GM10847 (cell line): ENCODE data around the gene CYP39A1.

Experiments
- POLR2A ChIP-seq: IDR thresholded peaks from 2 replicates; pipeline ENCODE4 v1.6.1; 2011; ENCODE audit not compliant: insufficient read length; ENCODE audit errors: extremely low read depth

CYP39A1 gene

DNA sequence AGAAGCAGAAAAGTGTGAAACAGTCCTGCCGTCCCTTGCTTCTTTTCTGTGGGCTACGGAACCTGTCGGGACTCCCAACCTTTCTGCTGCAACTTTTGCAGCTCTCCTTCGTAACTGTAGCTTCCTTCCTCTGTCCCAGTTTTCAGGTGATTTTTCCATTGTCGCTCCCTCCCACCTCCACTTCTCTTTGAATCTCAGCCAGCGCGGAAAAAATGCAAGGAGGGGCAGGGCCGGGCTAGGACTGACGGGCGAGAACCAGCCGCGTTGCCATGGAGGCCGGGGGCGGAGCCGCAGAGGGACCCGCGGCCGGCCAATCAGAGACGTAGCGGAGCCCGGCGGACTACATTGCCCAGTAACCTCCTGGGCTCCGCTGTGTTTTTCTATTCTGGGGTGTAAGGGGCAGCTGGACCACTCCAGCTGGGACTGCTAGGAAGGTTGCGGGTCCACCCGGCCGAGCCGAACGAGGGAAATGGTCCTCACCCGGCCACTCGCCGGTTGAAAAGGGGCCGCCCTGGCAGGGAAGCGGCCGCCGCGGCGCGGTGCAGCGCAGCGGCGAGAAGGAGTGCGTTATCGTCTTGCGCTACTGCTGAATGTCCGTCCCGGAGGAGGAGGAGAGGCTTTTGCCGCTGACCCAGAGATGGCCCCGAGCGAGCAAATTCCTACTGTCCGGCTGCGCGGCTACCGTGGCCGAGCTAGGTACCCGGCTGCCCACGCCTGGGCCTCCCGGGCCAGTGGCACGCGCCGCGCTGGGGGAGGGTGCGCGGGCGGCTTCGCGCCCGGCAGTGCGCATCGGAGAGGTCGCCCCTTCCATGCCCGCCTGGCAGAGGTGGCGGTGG, at the start of gene CYP39A1, which contains the start of gene SLC25A27:
TSS of gene CYP39A1 (minus strand) at position 216 of the 836 bp plus-strand sequence. CDS start 236 bp downstream, outside the sequence.
TSS of gene SLC25A27 (plus strand) at position 373 of the 836 bp plus-strand sequence. CDS start at position 591, 218 bp downstream.
- no peak for TF ChIP-seq POLR2A

DNA sequence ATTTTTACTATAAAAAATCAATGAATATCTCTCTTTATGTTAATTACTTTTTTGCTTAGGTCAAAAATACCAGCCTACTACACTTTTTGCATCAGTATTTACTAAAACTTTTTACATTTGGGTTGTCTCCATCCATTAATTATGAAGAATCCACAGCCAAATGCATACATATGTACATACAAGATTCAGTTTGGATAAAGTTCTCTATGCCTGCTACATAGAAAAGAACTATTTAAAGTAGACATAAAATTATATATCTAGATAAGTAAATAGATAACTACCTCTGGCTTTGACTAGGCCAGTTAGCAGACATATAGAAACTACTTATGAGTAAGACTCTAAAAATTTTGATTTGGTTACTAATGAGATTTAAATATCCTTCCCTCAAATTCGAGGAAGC, 47.4 kb upstream of the CYP39A1 start:
- TF ChIP-seq POLR2A, result no peak

DNA sequence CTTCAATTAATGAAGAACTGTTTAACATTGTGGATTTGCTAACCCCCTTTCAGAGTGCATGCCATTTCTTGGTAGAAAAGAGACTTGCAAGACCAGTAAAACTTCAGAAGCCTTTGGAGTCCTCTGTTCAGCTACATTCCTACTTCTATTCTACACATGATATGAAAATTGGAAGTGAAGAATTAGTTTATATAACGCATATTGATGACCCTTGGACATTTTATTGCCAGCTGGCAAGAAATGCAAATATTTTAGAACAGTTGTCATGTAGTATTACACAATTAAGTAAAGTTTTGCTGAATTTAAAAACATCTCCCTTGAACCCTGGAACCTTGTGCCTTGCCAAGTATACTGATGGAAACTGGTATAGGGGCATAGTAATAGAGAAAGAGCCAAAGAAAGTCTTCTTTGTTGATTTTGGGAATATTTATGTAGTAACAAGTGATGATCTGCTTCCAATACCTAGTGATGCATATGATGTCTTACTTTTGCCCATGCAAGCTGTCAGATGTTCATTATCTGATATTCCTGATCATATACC, 38.4 kb upstream of the CYP39A1 start:
- TF ChIP-seq POLR2A, result no peak

GRCh38 chr6:46690141-46690755, 37.6 kb upstream of the CYP39A1 start:
- no peak for TF ChIP-seq POLR2A

DNA sequence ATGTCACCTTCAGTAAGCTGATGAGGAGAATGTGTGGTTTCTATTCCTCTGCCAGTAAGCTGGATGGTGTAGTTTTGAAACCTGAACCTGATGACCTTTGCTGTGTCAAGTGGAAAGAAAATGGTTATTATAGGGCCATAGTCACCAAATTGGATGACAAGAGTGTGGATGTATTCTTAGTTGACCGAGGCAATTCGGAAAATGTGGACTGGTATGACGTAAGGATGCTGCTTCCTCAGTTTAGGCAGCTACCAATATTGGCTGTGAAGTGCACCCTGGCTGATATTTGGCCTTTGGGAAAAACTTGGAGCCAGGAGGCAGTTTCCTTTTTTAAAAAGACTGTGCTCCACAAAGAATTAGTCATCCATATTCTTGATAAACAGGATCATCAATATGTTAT, 37.0 kb upstream of the CYP39A1 start:
- no peak for TF ChIP-seq POLR2A

DNA sequence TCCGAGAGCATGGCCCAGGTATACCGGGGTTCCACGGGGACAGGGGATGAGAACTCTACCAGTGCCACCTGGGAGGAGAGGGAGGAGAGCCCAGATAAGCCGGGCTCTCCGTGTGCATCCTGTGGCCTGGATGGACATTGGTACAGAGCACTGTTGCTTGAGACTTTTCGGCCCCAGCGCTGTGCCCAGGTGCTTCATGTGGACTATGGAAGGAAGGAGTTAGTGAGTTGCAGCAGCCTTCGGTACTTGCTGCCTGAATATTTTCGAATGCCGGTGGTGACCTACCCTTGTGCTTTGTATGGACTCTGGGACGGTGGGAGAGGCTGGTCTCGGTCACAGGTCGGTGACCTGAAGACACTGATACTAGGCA, 36.3 kb upstream of the CYP39A1 start:
- no peak for TF ChIP-seq POLR2A

DNA sequence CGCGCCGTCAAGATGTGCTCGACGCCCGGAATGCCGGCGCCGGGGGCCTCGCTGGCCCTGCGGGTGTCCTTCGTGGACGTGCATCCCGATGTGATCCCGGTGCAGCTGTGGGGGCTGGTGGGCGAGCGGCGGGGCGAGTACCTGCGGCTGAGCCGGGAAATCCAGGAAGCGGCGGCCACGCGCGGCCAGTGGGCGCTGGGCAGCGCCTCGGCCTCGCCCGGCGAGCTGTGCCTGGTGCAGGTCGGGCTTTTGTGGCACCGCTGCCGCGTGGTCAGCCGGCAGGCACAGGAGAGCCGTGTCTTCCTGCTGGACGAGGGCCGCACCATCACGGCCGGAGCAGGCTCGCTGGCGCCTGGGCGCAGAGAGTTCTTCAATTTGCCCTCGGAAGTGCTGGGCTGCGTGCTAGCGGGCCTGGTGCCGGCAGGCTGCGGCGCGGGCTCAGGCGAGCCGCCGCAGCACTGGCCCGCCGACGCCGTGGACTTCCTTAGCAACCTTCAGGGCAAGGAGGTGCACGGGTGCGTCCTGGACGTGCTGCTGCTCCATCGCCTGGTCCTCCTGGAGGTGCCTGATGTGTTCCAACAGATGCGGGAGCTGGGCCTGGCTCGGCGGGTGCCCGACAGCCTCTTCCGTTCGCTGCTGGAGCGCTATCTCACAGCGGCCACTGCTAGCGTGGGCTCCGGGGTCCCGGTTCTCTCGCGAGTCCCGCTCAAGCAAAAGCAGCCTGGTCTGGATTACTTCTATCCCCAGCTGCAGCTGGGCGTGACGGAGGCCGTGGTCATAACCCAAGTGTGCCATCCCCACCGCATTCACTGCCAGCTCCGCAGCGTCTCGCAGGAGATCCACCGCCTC, 35.7 kb upstream of the CYP39A1 start:
- TF ChIP-seq POLR2A, result no peak

DNA sequence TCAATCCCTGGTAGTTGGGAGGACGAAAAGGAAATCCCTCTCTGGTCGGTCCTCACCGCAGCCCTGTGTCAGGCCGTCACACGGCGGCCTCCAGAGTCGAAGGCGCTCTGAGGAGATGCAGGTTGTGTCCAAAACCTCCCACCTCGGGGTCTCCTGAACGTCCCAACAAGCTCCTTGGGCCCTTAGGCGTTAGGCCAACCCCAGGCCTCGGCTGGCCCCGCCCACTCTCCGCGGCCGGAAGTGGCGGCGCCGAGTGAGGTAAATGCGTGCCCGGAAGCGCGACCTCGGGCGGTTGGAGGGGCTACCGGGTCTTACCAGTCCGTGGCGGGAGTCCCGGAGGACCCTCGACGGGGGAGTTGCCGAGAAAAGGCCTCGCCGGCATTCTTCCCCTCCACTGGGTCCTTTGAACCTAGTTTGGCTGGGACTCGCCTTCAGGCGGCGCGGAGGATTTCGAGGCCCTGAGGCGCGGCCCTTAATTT, 35.0 kb upstream of the CYP39A1 start, which contains the start of gene TDRD6:
TSS of gene TDRD6 (plus strand) at position 267 of the 479 bp plus-strand sequence. CDS start 244 bp downstream, outside the sequence.
- TF ChIP-seq POLR2A, result no peak

DNA sequence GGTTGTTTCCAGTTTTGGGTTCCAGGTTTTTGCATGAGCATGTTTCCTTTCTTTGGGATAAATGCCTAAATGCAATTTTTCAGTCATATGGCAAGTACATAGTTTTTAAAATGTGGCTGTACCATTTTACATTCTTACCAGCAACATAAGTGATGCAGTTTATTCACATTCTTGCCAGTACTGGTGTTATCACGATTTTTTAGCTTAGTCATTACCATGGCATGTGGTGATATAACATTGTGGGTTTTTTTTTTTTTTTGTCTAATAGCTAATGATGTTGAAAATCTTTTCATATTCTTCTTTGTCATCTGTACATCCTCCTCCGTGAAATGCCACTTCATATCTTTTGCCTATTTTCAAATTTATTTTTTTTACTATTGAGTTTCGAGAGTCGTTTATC, 32.2 kb upstream of the CYP39A1 start:
- no peak for TF ChIP-seq POLR2A

- TF ChIP-seq POLR2A, result no peak
Measured at GRCh38 chr6:46677314-46677654, 24.7 kb upstream of the CYP39A1 start.

DNA sequence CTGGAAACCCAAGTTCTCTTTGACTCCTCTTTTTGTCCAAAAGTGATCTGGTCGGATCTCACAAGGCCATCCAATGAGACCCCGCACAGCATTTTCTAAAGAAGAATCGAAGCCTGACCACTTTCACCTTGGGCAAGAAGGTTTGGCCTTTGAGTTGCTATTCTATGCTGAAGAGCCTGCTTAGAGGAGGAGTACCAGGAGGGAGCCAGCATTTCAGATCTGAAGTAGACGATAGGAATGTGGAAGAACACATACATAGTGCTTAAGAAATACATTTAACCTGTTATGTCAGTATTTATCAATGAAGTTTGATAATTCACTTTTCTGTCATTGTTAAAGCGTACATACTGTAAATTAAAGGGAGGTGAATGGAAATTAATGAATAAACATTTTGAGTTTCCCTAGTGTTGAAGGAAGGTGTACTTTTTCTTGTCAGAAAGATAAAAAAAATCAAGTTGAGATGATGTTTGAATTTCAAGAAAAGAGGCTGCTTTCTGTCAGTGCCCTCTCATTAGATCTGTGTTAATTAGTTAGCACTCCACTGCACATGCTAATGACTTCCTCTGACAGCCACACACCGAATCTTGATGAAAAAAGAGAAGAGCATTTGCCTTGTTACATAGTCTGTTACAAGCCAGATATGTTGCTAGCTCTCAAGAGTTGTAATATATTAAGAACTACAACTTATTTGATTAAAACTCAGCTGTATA, 24.1 kb upstream of the CYP39A1 start:
- no peak for TF ChIP-seq POLR2A

DNA sequence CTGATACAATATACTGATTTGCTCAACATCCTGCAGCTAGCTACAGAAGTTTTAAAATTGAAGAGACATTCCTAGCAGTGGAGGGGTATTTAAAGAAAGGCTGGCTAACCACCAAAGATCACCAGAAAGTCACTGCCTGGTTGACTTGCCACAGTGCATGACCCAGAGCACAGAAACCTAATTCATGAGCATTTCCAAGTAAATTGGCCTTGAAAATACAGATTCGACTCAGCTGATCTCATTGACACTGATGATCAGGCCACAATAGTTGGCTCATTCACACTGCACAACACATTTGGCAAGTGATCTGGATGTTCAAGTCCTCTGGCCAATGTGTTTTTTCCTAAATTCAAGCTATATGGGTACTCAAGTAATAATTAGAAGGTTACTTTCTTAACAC, 21.8 kb upstream of the CYP39A1 start:
- TF ChIP-seq POLR2A, result no peak

DNA sequence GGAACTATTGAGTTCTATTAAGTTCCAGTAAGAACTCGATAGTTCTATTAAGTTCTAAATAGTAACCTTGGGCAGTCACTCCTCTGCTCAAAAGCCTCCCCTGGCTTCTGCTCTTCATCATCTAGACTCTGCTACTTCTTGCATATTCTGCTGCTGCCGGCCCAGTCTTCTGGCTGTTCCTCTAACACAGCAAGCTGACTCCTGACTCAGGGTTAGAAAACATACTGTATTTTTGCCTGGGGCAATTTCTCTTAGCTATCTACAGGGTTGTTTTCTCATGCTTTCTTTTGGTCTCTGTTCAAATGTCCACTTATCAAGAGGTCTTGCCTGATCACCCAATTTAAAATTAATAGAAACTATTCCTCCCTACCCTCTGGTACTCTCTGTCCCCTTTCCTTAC, 14.8 kb upstream of the CYP39A1 start:
- no peak for TF ChIP-seq POLR2A

- TF ChIP-seq POLR2A, result no peak
Measured at GRCh38 chr6:46661483-46661882, 8.9 kb upstream of the CYP39A1 start.
